K562 (cell line): Measurements from ENCODE around the gene CLIC5.

Experiments
- BHLHE40 ChIP-seq: IDR thresholded peaks from 2 replicates; pipeline ENCODE4 v1.6.1; 2011; ENCODE audit warnings: low read length, improper control_type of control experiment
- FOXA1 ChIP-seq: fragments of 450-650 bp; IDR thresholded peaks from 2 replicates; pipeline ENCODE4 v1.6.1; 2016; ENCODE audit warnings: mild to moderate bottlenecking, borderline replicate concordance
- POLR3A ChIP-seq: IDR thresholded peaks from 2 replicates; pipeline ENCODE4 v1.6.1; 2011; ENCODE audit warnings: borderline replicate concordance, mild to moderate bottlenecking, moderate library complexity; ENCODE audit not compliant: insufficient read length, insufficient read depth; ENCODE audit errors: extremely low read depth
- RBFOX2 ChIP-seq: fragments of 200-400 bp; formaldehyde crosslinking; IDR thresholded peaks from 2 replicates; pipeline ENCODE4 v1.6.1; 2017; ENCODE audit warnings: low read depth, mild to moderate bottlenecking, low read length, moderate library complexity
- SETDB1 ChIP-seq: IDR thresholded peaks from one replicate; pipeline ENCODE4 v1.6.1; 2012; ENCODE audit warnings: low read length, control low read depth, inconsistent platforms
- YY1 ChIP-seq, 3 experiments: IDR thresholded peaks; 2 replicates each; pipeline ENCODE4 v1.6.1; 2011; ENCODE audit warnings: low read length in 2 of 3, mild to moderate bottlenecking in 2 of 3, moderate library complexity in 2 of 3, borderline replicate concordance in 1 of 3, control low read depth in 1 of 3, low read depth in 1 of 3; ENCODE audit not compliant: insufficient read depth in 3 of 3, insufficient replicate concordance in 2 of 3, control insufficient read depth in 1 of 3, insufficient read length in 1 of 3; ENCODE audit errors: extremely low read depth in 1 of 3
- ZNF165 ChIP-seq: fragments of 250-450 bp; sonication (Bioruptor Pico); IDR thresholded peaks from 2 replicates; pipeline ENCODE4 v1.4.0; 2020; ENCODE audit warnings: borderline replicate concordance
- TF ChIP-seq, protein P1 (sequence below), 3 experiments: IDR thresholded peaks in 2 of 3; conservative IDR thresholded peaks in 1 of 3; 2 replicates each; pipeline ENCODE4 v1.5.1; 2011 to 2012; ENCODE audit warnings: low read length in 3 of 3, mild to moderate bottlenecking in 3 of 3, control low read depth in 2 of 3, improper control_type of control experiment in 1 of 3, inconsistent platforms in 1 of 3, low read depth in 1 of 3, mixed read lengths in 1 of 3, moderate library complexity in 1 of 3; ENCODE audit not compliant: insufficient read depth in 2 of 3
- TF ChIP-seq, protein P2 (sequence below): fragments of 250-450 bp; sonication (Bioruptor Pico); IDR thresholded peaks from 2 replicates; pipeline ENCODE4 v1.8.0; 2021; ENCODE audit warnings: borderline replicate concordance, mild to moderate bottlenecking, moderate library complexity; ENCODE audit not compliant: poor library complexity, severe bottlenecking
- TF ChIP-seq, protein P3 (sequence below): sonication (generic); formaldehyde crosslinking; IDR thresholded peaks from 2 replicates; pipeline ENCODE4 v1.9.0; 2022; ENCODE audit warnings: mild to moderate bottlenecking, missing genetic modification reagents

DNA sequence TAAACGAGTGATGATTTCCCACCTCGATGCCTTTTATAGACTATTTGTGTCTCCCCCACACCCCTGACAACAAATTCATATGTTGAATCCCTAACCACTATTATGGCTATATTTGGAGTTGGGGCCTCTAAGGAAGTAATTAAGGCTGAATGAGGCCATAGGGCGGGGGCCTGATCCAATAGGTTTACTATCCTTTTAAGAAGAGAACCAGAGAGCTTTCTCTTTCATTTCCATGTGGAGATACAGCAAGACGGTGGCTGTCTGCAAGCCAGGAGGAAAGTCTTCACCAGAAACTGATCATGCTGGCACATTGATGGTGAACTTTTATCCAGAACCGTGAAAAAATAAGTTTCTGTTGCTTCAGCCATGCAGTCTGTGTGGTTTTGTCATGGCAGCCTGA, 38.9 kb upstream of the CLIC5 start:
- TF ChIP-seq, protein P1, sequence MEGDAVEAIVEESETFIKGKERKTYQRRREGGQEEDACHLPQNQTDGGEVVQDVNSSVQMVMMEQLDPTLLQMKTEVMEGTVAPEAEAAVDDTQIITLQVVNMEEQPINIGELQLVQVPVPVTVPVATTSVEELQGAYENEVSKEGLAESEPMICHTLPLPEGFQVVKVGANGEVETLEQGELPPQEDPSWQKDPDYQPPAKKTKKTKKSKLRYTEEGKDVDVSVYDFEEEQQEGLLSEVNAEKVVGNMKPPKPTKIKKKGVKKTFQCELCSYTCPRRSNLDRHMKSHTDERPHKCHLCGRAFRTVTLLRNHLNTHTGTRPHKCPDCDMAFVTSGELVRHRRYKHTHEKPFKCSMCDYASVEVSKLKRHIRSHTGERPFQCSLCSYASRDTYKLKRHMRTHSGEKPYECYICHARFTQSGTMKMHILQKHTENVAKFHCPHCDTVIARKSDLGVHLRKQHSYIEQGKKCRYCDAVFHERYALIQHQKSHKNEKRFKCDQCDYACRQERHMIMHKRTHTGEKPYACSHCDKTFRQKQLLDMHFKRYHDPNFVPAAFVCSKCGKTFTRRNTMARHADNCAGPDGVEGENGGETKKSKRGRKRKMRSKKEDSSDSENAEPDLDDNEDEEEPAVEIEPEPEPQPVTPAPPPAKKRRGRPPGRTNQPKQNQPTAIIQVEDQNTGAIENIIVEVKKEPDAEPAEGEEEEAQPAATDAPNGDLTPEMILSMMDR (IDR thresholded peaks at IDR 0.05 in 2 of 3, conservative IDR thresholded peaks at IDR 0.05 in 1 of 3; ENCODE audit: insufficient read depth in 2 of 3, low read depth in 1 of 3, low read length in 3 of 3): no peak
- no peak for TF ChIP-seq RBFOX2
- TF ChIP-seq, protein P2, sequence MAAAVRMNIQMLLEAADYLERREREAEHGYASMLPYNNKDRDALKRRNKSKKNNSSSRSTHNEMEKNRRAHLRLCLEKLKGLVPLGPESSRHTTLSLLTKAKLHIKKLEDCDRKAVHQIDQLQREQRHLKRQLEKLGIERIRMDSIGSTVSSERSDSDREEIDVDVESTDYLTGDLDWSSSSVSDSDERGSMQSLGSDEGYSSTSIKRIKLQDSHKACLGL (CRISPR knock-in tag): no peak
- no peak for TF ChIP-seq ZNF165 (CRISPR knock-in tag)
- no peak for TF ChIP-seq YY1 (IDR thresholded peaks at IDR 0.05; ENCODE audit: borderline replicate concordance in 1 of 3, control insufficient read depth in 1 of 3, extremely low read depth in 1 of 3, insufficient read depth in 3 of 3, insufficient read length in 1 of 3, insufficient replicate concordance in 2 of 3, low read depth in 1 of 3, low read length in 2 of 3)
- TF ChIP-seq FOXA1: no peak
- TF ChIP-seq, protein P3, sequence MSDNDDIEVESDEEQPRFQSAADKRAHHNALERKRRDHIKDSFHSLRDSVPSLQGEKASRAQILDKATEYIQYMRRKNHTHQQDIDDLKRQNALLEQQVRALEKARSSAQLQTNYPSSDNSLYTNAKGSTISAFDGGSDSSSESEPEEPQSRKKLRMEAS: no peak
- TF ChIP-seq BHLHE40: no peak
- TF ChIP-seq POLR3A: no peak
- TF ChIP-seq SETDB1: no peak
